GM21529 (cell line): ENCODE results near the gene SERINC5.

Experiments used
- ATAC-seq: cut with Tn5 transposase; IDR thresholded peaks from one replicate; pipeline ENCODE4 v1.9.1; 2021; ENCODE audit not compliant: unreplicated experiment

Gene SERINC5

GRCh38 chr5:80255431-80255810, 427 bp downstream of the SERINC5 start:
- ATAC-seq = peak; percentile 42

GRCh38 chr5:80254767-80255430, 949 bp downstream of the SERINC5 start:
- ATAC-seq = no peak

GRCh38 chr5:80251636-80252035, 4.2 kb downstream of the SERINC5 start:
- ATAC-seq = no peak

GRCh38 chr5:80250801-80251200, 5.0 kb downstream of the SERINC5 start:
- no peak for ATAC-seq

- no peak for ATAC-seq
These were observed 5.9 kb downstream of the SERINC5 start for GRCh38 chr5:80249901-80250300.

GRCh38 chr5:80248378-80248777, 7.5 kb downstream of the SERINC5 start:
- no peak for ATAC-seq

- peak; percentile 91 for ATAC-seq
These were observed 8.7 kb downstream of the SERINC5 start for GRCh38 chr5:80246995-80247729.

GRCh38 chr5:80246001-80246758, 9.7 kb downstream of the SERINC5 start:
- no peak for ATAC-seq

- ATAC-seq = no peak
These were observed 12.3 kb downstream of the SERINC5 start for GRCh38 chr5:80243567-80243966.

- ATAC-seq = no peak
These were observed 13.0 kb downstream of the SERINC5 start for GRCh38 chr5:80242849-80243248.

- no peak for ATAC-seq
These were observed 15.4 kb downstream of the SERINC5 start for GRCh38 chr5:80240368-80240986.

GRCh38 chr5:80239680-80240367, 16.0 kb downstream of the SERINC5 start:
- ATAC-seq = no peak

- no peak for ATAC-seq
These were observed 16.8 kb downstream of the SERINC5 start for GRCh38 chr5:80238778-80239679.

- ATAC-seq = no peak
These were observed 17.8 kb downstream of the SERINC5 start for GRCh38 chr5:80238097-80238496.

GRCh38 chr5:80237243-80237642, 18.6 kb downstream of the SERINC5 start:
- ATAC-seq = no peak

- no peak for ATAC-seq
These were observed 21.5 kb downstream of the SERINC5 start for GRCh38 chr5:80234116-80234948.

- no peak for ATAC-seq
These were observed 24.2 kb downstream of the SERINC5 start for GRCh38 chr5:80231693-80232092.

- no peak for ATAC-seq
These were observed 24.6 kb downstream of the SERINC5 start for GRCh38 chr5:80231243-80231642.
